Central memory CD4-positive, alpha-beta T cell (primary cell): Measurements from ENCODE around the gene INSRR.

Experiments
- DNase-seq: peaks from one replicate; pipeline ENCODE4 v3.0.0; 2022
- total RNA-seq, 3 experiments: gene quantifications; one replicate each; lab custom pipeline; 2026; lab: John Stamatoyannopoulos, UW

INSRR gene
- total RNA-seq: 0 to 0.39 (median 0.04) reads per million in 3 experiments

DNA sequence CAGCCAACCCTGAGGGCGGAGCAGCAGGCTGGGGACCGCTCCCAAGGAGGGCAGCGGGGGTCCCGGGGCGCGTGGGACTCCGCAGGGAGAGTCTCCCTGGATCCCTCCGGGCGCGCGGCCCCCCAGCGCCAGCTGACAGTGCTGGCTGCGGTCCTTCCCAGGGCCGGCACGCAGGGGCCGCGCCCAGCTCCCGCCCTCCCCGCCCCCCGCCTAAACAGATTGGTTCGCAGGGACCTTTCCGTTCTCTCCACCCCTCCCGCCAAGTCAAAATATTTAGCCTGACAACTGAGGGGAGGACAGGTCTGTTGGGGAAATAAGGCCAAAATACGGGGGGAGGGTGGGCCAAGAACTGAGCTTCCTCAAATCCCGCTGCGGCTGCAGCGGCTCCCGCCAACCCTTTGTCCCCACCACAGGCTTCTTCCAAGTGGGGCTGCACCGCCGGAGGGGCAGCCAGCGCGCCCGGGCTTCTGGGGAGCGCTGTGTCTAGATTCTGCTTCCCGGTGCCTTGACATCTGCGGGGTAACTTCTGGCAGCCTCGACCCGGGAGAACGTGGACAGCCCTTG is at the start of gene INSRR:
Gene INSRR (minus strand): TSS at position 159 of the 564 bp plus-strand sequence. CDS start 496 bp downstream, outside the sequence.
- no peak for DNase-seq

- DNase-seq: no peak
Observed at GRCh38 chr1:156908541-156908940, 49.6 kb upstream of the INSRR start.

DNA sequence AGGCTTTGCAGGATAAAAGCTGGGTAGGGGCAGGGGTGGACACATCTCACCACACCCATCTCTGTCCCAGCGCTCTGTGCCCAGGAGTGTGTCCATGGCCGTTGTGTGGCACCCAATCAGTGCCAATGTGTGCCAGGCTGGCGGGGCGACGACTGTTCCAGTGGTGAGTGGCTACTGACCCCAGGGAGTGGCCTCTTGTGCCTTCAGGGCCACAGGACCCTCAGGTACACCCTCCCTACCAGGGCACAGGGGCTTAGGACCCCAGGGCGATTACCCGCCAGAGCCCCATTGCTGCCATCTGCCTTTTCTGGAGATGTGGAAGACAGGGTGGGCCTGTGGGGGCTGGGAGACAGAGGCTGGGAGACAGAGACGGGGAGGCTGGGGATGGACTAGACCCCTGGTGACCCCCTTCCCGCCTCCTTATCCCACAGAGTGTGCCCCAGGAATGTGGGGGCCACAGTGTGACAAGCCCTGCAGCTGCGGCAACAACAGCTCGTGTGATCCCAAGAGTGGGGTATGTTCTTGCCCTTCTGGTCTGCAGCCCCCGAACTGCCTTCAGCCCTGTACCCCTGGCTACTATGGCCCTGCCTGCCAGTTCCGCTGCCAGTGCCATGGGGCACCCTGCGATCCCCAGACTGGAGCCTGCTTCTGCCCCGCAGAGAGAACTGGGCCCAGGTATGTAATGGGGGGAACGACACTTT is 47.4 kb upstream of the INSRR start:
- DNase-seq: no peak

DNA sequence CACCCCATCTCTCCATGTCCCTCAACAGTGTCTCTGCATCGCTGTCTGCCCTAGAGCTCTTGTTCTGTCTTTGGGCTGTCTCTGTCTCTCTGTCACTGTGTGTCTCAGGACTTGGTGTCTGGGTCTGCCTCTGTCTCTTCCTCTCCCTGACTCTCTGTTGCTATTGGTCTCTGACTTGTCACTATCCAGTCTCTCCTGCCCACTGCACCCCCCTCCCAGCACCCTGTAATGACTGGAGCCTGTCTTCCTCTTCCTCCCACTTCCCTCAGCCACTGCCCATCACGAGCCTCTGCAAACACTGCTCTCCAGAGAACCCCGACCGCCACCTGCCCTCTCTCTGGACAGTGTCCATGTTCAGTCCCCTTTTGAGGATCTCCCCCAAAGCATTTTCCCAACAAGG is 46.7 kb upstream of the INSRR start:
- no peak for DNase-seq

- no peak for DNase-seq
Observed at GRCh38 chr1:156905176-156905575, 46.3 kb upstream of the INSRR start.

- no peak for DNase-seq
Observed at GRCh38 chr1:156904187-156904959, 45.5 kb upstream of the INSRR start.

DNA sequence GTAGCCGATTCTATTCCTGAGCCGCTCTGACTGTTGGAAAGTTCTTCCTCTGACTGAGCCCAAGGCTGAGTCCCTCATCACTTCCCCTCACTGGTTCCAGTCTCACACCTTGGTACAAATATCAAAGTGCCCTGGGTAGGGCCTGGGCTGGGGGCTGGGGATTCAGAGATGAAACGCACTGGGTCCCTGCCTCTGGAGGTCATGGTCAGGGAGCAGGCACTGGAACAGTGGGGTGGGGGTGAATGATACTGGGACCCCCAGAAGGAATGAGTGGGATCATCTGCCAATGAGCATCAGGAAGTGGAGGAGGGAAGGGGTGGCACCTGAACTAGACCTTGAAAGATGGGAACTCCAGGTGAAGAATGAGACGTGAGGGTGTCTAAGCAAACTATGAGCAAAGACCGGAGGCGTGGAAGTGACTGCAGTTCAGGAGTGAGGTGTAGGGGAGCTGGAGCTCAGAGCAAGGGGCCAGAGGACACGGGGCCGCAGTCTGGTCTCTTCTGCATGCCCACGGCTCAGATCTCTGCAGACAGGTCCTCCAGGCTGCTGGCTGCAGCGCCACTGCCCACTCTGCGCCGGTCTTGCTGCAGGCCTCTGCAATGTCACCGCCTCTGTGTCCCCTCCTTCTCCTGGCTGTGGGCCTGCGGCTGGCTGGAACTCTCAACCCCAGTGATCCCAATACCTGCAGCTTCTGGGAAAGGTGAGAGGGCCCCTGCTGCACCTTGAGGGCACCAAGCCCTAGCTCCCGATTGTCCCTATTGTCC is 44.6 kb upstream of the INSRR start:
- DNase-seq: no peak

DNA sequence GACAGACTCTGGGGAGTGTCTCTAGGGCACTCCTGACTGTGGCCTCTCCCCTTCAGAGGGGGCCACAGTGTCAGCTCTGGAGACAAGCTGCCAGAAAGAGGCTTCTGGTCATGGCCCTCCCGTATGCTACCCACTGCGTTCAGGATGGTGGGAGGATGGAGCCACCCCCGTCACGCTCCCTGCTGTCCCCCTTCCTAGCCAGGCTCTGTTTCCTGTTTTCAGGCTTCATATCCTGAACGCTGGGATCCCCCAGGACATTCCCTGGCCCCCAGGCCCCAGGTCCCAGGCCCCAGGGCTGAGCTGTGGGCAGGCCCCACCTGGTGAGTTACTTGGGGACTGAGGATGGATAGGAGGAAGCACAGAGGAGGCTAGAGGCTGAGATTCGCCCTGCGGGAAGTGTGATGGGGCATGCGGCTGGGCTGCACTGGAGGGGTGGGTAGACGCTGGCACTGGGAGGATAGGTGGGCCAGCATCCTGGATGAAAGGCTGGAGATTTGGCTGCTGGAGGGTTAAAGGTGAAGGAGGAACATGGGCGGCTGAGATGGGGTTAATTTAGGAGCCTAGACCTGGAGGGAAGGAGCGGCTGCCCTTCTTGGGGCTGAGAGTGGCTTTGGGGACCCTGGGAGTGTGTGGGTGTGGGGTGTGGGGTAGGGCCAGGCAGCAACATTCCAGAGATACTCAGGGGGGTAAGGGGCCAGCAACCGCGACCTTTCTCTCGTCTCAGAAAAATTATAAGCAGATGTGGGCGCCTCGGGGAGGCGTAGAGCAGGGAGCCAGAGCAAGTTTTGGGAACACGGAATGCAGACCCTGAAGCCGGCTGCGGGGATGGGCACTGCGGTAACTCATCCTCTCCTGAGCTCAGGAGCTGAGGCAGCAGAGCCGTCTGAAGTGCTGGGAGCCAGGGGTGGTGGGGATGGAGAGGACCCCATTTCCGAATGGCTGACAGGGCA is 43.3 kb upstream of the INSRR start:
- DNase-seq: no peak

- DNase-seq: no peak
Observed at GRCh38 chr1:156901590-156901900, 42.6 kb upstream of the INSRR start.

- DNase-seq: no peak
Observed at GRCh38 chr1:156900896-156901589, 42.1 kb upstream of the INSRR start.

- no peak for DNase-seq
Observed at GRCh38 chr1:156899956-156900718, 41.2 kb upstream of the INSRR start.

GRCh38 chr1:156898971-156899664 is 40.2 kb upstream of the INSRR start:
- no peak for DNase-seq

DNA sequence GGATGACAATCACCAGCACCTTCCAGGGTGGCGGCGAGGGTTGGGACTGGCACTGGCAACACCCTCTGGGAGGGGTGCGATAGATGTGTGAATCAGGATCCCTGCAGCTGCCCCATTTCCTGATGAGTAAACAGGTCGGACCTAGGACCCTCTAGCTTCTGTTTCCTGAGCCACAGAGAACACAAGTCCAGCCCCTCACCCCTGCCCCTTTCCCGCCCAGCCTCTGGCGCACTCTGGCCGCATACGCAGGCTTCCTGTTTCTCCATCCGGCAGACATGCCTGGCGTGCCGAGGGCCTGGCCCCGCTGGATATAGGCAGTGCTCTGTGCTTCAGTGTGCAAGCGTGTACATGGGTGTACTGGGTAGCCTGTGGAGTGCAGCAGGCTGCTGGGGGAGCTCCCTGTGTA is 39.2 kb upstream of the INSRR start:
- DNase-seq: no peak

DNA sequence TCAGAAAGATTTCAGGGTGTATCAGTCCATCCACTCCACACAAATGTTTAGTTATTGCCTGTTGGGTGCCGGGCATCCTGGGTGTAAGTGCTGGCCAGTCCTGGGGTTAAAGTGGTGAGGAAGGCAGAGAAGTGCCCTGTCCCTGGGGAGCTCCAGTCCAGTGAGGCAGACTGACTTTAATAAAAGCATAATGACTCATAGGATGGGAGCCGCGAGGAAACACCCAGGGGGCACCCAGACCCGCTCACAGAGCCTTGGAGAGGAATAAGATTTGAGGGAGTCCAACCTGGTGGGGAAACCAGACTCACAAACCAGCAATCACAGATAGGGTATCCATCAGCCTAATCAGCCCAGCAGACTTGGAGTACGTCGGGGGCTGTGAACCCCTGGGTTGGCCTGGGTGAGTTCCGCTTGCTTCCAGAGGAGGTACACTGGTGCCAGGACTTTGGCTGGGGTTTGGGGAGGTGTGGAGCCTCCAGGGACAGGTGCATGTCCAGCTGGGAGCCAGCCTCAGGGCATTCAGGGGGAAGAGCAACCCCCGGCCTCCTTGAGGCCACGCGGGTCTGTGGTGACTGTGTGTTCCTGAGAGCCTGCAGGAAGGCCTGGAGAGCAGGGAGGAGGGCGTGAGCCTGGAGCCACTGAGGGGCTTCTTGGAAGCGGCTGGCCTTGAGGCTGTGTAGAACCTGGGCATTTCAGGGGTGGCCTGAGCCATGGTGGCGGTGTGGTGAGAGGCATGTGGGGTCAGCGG is 38.3 kb upstream of the INSRR start:
- no peak for DNase-seq

GRCh38 chr1:156896490-156897033 is 37.6 kb upstream of the INSRR start:
- DNase-seq: no peak

GRCh38 chr1:156895927-156896326 is 37.0 kb upstream of the INSRR start:
- DNase-seq: no peak

- no peak for DNase-seq
Observed at GRCh38 chr1:156895455-156895812, 36.5 kb upstream of the INSRR start.

GRCh38 chr1:156894711-156895454 is 36.0 kb upstream of the INSRR start:
- no peak for DNase-seq
